GM21825 (cell line): ENCODE measurements around the gene CD55.

Experiments
- ATAC-seq: cut with Tn5 transposase; IDR thresholded peaks from one replicate; pipeline ENCODE4 v1.9.1; 2021; ENCODE audit warnings: mild to moderate bottlenecking, moderate library complexity; ENCODE audit not compliant: unreplicated experiment

CD55 gene

GRCh38 chr1:207361889-207362288 lies 40.4 kb downstream of the CD55 start:
- no peak for ATAC-seq

- no peak for ATAC-seq
These were observed 41.7 kb downstream of the CD55 start for GRCh38 chr1:207362962-207363860.

- no peak for ATAC-seq
These were observed 42.4 kb downstream of the CD55 start for GRCh38 chr1:207363871-207364270.

- ATAC-seq = no peak
These were observed 43.1 kb downstream of the CD55 start for GRCh38 chr1:207364614-207365013.

GRCh38 chr1:207365063-207365462 lies 43.6 kb downstream of the CD55 start:
- no peak for ATAC-seq

- no peak for ATAC-seq
These were observed 44.5 kb downstream of the CD55 start for GRCh38 chr1:207366022-207366421.

GRCh38 chr1:207388721-207389120 lies 67.2 kb downstream of the CD55 start:
- ATAC-seq = no peak

- no peak for ATAC-seq
These were observed 68.4 kb downstream of the CD55 start for GRCh38 chr1:207389728-207390464.

GRCh38 chr1:207393610-207394009 lies 72.1 kb downstream of the CD55 start:
- ATAC-seq = no peak

- no peak for ATAC-seq
These were observed 74.8 kb downstream of the CD55 start for GRCh38 chr1:207396168-207396746.

GRCh38 chr1:207397525-207397926 lies 76.0 kb downstream of the CD55 start:
- no peak for ATAC-seq

- ATAC-seq = no peak
These were observed 77.5 kb downstream of the CD55 start for GRCh38 chr1:207398986-207399385.

GRCh38 chr1:207401578-207401977 lies 80.1 kb downstream of the CD55 start:
- ATAC-seq = no peak

GRCh38 chr1:207402744-207403143 lies 81.3 kb downstream of the CD55 start:
- ATAC-seq = no peak

GRCh38 chr1:207404849-207405525 lies 83.5 kb downstream of the CD55 start:
- no peak for ATAC-seq

- no peak for ATAC-seq
These were observed 84.3 kb downstream of the CD55 start for GRCh38 chr1:207405814-207406213.

- ATAC-seq = no peak
These were observed 86.3 kb downstream of the CD55 start for GRCh38 chr1:207407655-207408260.
